IPS DF 6.9 (cell line): ENCODE results near the gene OBP2A.
"Not testable (repeated sequence)": the region's sequence is repeated elsewhere in the genome, so short reads cannot be mapped to it uniquely, and the experiment has no call there.

Source experiments
- DNase-seq: peaks from one replicate; pipeline ENCODE4 v3.0.0-alpha.2; 2013; ENCODE audit warnings: low read depth, low spot score
- H3K27ac ChIP-seq: one replicate; pipeline ENCODE4 v1.5.1; 2013; ENCODE audit warnings: low read length, control low read depth
- H3K27me3 ChIP-seq: 2 replicates; pipeline ENCODE4 v1.6.1; 2013; ENCODE audit warnings: mild to moderate bottlenecking, low read length; ENCODE audit not compliant: control insufficient read depth, insufficient read depth
- H3K36me3 ChIP-seq: 2 replicates; pipeline ENCODE4 v1.6.1; 2013; ENCODE audit warnings: low read length; ENCODE audit not compliant: control insufficient read depth, insufficient read depth
- H3K4me1 ChIP-seq: 2 replicates; pipeline ENCODE4 v1.6.1; 2013; ENCODE audit warnings: low read length; ENCODE audit not compliant: control insufficient read depth, insufficient read depth
- H3K4me3 ChIP-seq: 2 replicates; pipeline ENCODE4 v1.5.1; 2013; ENCODE audit warnings: mild to moderate bottlenecking, low read length
- H3K9me3 ChIP-seq: 2 replicates; pipeline ENCODE4 v1.6.1; 2013; ENCODE audit warnings: low read length, inconsistent platforms; ENCODE audit not compliant: control insufficient read depth, insufficient read depth
- WGBS: extraction: QIAGEN DNeasy Blood & Tissue Kit; methylation state at CpG from one replicate; pipeline ENCODE4 v1.1.7; 2013; ENCODE audit warnings: mixed read lengths, missing lambda C conversion rate; ENCODE audit not compliant: insufficient read length, insufficient coverage; 5-methylcytosine and 5-hydroxymethylcytosine counted together

Gene OBP2A

GRCh38 chr9:135546792-135547617 is 1.1 kb downstream of the OBP2A start:
- not testable (repeated sequence) for H3K27ac ChIP-seq, H3K9me3 ChIP-seq, H3K4me3 ChIP-seq, DNase-seq, H3K27me3 ChIP-seq, H3K4me1 ChIP-seq, H3K36me3 ChIP-seq
- no CpG with 5 or more reads among the region's 21 CpGs for WGBS

- Histone ChIP-seq H3K4me1 (peaks cover under 1% of the 10 kb centered on the region; the same call in 1 of the 2 replicates), H3K36me3 (no peaks in the 10 kb centered on the region), H3K4me3 (no peak overlapping the region), H3K27ac (no peak overlapping the region), H3K9me3 (no peaks in the 10 kb centered on the region), H3K27me3 (no peaks in the 10 kb centered on the region)
- DNase-seq: no peak
- WGBS: no CpG with 5 or more reads among the region's 28 CpGs
Measured at GRCh38 chr9:135547756-135548736, 2.1 kb downstream of the OBP2A start.

- not testable (repeated sequence) for H3K27me3 ChIP-seq, H3K4me1 ChIP-seq, H3K9me3 ChIP-seq, H3K27ac ChIP-seq, H3K4me3 ChIP-seq, DNase-seq, H3K36me3 ChIP-seq
- WGBS: no CpG with 5 or more reads among the region's 28 CpGs
Measured at GRCh38 chr9:135549478-135550343, 3.8 kb downstream of the OBP2A start.

GRCh38 chr9:135550344-135550918 is 4.5 kb downstream of the OBP2A start:
- no peaks in the 10 kb centered on the region for H3K9me3 ChIP-seq
- H3K36me3 ChIP-seq: no peaks in the 10 kb centered on the region
- H3K27me3 ChIP-seq: no peaks in the 10 kb centered on the region
- peaks cover 2% of the 10 kb centered on the region; the same call in 1 of the 2 replicates for H3K4me1 ChIP-seq
- H3K27ac ChIP-seq: no peak overlapping the region
- no peak for DNase-seq
- no peak overlapping the region for H3K4me3 ChIP-seq
- WGBS: no CpG with 5 or more reads among the region's 17 CpGs

GRCh38 chr9:135551031-135551430 is 5.1 kb downstream of the OBP2A start:
- H3K27ac ChIP-seq: no peak overlapping the region
- H3K4me1 ChIP-seq: peaks cover 2% of the 10 kb centered on the region; the same call in 1 of the 2 replicates
- H3K27me3 ChIP-seq: no peaks in the 10 kb centered on the region
- H3K4me3 ChIP-seq: no peak overlapping the region
- H3K9me3 ChIP-seq: no peaks in the 10 kb centered on the region
- no CpG with 5 or more reads among the region's 14 CpGs for WGBS
- no peaks in the 10 kb centered on the region for H3K36me3 ChIP-seq
- no peak for DNase-seq

GRCh38 chr9:135551456-135551855 is 5.5 kb downstream of the OBP2A start:
- Histone ChIP-seq H3K27ac (no peak overlapping the region), H3K36me3 (no peaks in the 10 kb centered on the region), H3K9me3 (no peaks in the 10 kb centered on the region), H3K4me1 (peaks cover 2% of the 10 kb centered on the region; the same call in 1 of the 2 replicates), H3K4me3 (no peak overlapping the region), H3K27me3 (no peaks in the 10 kb centered on the region)
- DNase-seq: no peak
- whole genome bisulfite sequencing: no CpG with 5 or more reads among the region's 13 CpGs

GRCh38 chr9:135552021-135552697 is 6.2 kb downstream of the OBP2A start:
- H3K4me1 ChIP-seq: peaks cover 2% of the 10 kb centered on the region; the same call in 1 of the 2 replicates
- H3K27me3 ChIP-seq: no peaks in the 10 kb centered on the region
- DNase-seq: no peak
- H3K36me3 ChIP-seq: no peaks in the 10 kb centered on the region
- no CpG with 5 or more reads among the region's 18 CpGs for WGBS
- no peaks in the 10 kb centered on the region for H3K9me3 ChIP-seq
- no peak overlapping the region for H3K4me3 ChIP-seq
- no peak overlapping the region for H3K27ac ChIP-seq

GRCh38 chr9:135552698-135553171 is 6.8 kb downstream of the OBP2A start:
- DNase-seq: no peak
- H3K27ac ChIP-seq: no peak overlapping the region

GRCh38 chr9:135554718-135555117 is 8.8 kb downstream of the OBP2A start:
- Histone ChIP-seq H3K27me3 (no peaks in the 10 kb centered on the region), H3K4me1 (peaks cover 2% of the 10 kb centered on the region; the same call in 1 of the 2 replicates), H3K9me3 (no peaks in the 10 kb centered on the region), H3K4me3 (no peak overlapping the region), H3K36me3 (no peaks in the 10 kb centered on the region), H3K27ac (no peak overlapping the region)
- DNase-seq: no peak
- WGBS: no CpG with 5 or more reads among the region's 4 CpGs

More at GRCh38 chr9:135552698-135553171, 6.8 kb downstream of the OBP2A start:
- Histone ChIP-seq H3K27me3 (no peaks in the 10 kb centered on the region), H3K4me1 (peaks cover 2% of the 10 kb centered on the region; the same call in 1 of the 2 replicates), H3K9me3 (no peaks in the 10 kb centered on the region), H3K36me3 (no peaks in the 10 kb centered on the region), H3K4me3 (no peak overlapping the region)
- no CpG with 5 or more reads among the region's 19 CpGs for WGBS
